GM19035 (cell line): ENCODE results near the gene VIPR2.
"Not testable (repeated sequence)": the region's sequence is repeated elsewhere in the genome, so short reads cannot be mapped to it uniquely, and the experiment has no call there.

Source experiments
- ATAC-seq: cut with Tn5 transposase; IDR thresholded peaks from one replicate; pipeline ENCODE4 v1.9.1; 2021; ENCODE audit not compliant: unreplicated experiment

VIPR2 gene, protein sequence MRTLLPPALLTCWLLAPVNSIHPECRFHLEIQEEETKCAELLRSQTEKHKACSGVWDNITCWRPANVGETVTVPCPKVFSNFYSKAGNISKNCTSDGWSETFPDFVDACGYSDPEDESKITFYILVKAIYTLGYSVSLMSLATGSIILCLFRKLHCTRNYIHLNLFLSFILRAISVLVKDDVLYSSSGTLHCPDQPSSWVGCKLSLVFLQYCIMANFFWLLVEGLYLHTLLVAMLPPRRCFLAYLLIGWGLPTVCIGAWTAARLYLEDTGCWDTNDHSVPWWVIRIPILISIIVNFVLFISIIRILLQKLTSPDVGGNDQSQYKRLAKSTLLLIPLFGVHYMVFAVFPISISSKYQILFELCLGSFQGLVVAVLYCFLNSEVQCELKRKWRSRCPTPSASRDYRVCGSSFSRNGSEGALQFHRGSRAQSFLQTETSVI

DNA sequence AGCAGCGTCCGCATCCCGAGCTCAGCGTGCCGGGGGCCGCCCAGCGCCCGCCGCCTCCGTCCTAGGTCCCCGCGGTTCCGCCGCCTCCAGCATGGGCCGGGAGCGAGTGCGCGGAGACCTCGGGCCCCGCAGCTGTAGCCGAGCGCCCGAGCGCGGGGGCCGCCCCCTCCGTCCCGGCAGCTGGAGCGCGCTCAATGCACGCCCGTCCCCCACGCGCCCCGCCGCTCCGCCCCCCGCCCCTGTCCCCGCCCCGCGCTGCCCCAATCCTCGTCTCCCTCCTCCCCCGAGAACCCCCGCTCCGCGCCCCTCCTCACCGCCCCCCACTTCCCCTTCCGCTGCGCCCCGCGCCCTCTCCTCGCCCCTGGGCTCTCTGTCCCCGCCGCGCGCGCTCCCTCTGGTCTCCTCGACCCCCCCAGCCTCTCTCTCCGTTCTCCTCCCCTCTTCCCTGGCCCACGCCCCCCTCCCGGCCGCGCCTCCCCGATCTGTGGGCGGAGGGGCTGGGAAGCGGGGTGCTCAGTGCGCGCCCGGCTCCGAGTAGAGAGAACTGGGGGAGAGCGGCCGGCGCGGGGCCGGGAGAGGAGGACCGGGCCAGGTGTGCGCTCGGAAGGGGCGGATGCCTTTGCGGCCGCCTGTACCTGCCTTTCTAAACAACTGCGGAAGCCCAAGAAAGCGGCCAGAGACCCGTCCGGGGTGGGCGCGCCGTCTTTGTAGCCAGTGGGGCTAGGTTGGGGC lies at the start of gene VIPR2:
Gene VIPR2, minus strand, starts transcription at position 110 of the 732 bp plus-strand sequence. Its CDS starts 96 bp downstream, at position 14.
- no peak for ATAC-seq

DNA sequence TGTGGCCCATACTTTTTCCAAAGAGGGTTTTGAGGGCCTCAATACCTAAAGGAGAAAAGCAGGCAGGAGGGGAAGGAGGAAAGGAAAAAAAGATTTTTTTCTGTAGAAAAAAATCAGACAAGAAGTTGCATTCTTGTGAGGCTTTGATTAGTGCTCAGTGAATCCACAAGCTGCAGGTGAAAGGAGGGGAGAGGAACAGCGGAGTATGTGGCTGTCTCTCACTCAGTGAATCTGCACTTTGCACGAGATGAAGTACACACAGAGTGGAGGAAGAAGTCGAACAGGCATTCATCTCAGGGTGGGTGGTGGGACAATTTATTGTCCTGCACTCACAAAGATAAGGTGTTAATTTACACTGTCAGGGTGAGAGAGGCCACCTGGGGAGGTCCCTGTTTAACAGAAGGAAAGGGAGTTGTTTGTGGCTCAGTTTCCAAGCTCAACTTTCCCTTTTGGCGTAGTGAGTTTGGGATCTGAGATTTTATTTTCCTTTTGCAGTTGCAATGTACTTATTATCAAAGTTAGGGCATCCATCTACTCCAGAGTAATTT lies 49.0 kb upstream of the VIPR2 start:
- no peak for ATAC-seq

DNA sequence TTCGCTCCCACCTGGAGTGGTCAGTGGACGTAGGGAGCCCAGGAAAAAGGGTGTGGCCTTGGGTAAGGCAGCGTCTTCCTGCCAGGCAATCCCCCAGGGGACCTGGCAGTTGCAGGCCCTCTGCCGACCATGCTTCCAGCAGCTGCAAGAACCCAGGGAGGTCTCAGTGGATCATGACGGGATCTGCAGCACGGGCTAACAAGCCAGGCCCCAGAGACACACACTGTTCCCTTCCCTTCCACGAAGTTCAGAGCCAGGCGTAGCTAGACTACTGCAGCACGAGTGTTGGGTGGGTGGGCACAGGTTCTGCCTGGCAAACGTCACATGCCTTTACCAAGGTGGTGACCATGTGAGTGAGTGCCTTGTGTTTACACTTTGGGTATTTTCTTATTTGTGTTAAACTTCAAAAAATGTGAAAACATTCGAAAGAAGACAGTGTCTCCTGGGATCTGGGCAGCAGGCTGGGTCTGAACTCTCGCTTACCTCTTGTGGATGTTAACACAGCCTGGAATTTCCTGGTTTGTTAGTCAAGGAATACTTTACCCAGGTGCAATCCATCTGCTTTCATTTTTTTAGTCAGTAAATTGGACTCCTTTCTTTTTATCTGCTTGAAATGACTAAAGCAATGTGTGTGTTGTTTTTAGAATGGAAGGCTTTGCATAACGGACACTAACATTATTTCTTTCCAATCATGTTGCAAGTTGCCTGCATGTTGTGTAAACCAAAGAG lies 48.2 kb upstream of the VIPR2 start:
- ATAC-seq = no peak

DNA sequence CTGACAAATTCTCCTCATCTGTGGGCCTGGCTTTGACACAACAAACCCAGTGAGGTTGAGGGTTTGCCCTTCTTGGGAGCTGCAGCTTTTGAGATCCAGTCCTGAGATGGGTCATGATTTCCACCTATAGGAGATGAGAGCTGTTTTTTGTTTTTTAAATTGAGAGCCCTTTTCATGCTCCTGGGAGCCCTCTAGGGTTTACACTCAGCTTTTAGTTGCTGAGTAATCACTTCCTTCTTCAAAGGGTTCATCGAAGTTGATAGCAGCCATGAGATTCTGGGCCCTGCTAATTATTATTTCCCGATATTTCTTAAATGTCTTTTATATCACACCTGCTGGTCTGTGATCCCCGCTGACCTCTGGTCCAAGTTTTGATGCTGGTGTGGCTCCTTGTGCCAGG lies 47.3 kb upstream of the VIPR2 start:
- ATAC-seq = no peak

DNA sequence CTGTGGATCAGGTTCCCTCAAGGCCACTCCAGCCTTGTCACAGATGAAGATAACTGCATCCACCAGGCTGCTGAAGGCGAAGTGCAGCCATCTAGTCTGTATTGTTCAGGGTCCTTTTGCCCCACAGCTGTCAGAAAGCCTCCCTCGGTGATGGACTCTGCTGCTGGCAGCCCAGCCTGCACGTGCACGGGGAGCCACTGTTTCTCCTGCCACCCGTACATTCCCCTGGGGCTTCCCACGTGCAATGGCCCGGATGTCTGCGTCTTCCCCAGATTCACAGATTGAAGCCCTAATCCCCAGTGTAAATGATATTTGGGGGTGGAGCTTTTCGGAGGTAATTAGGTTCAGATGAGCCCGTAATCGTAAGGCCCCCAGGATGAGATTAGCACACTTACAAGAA lies 46.6 kb upstream of the VIPR2 start:
- no peak for ATAC-seq

DNA sequence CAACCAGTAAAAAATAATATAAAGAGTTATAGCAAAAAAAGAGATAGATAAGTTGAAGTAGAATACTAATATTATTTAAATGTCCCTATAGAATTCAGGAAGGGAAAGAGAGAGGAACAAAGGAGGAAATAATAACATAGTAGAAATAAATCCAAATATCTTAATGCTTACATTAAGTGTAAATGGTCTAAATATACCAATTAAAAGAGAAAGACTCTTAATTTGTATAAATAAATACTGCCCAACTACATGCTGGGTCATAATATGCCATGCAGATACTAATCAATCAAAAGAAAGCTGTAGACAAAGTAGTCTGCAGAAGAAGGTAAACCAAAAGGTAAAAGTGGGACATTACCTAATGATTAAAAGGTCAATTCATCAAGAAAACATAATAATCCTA lies 43.3 kb upstream of the VIPR2 start:
- no peak for ATAC-seq

DNA sequence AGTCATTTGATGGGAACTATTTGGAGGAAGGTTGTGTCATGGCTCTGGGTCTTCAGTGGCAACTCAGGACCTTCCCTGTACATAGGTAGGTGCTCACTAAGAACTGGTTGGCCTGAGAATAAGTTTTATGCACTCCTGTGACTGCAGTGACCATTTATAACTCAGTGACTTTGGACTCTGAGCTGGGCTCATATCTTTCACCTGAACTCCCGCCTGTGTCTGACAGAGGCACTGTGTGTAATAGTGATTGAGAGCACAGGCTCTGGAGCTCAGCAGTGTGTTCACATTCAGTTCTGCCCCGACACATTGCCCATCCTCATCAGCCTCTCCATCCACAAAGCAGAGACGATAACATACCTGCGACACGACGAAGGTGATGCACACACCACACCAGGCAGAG lies 34.6 kb upstream of the VIPR2 start:
- ATAC-seq = no peak

DNA sequence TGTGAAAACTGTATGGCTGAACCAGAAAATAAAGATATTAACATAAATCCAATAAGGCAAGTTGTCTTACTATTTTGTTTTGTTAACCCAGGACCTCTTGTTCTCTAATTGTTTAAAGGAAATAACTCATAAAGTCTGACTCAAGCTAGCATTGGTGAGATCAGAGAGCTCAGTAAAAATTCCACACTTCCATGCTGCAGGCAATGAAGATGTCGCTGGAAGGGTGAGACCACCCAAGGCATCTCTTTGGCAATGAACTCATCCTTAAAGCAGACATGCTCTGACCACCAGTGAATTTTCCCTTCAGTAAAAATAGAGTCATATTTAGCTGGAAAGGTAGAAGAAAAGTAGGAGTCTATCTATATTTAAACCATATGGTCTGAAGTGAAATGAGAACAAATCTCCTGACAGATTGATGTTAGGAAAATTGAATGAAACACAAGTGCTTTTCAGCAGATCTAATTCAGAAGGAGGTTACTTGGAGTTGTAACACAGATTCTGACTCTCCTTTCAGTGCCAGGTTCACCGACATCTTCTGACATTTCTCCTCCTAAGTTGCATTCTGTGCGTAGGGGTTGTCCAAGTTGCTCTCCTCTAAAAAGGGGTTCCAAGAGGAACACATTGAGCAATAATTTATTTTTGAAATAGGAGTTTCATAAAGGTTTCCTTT lies 32.8 kb upstream of the VIPR2 start:
- ATAC-seq = no peak

DNA sequence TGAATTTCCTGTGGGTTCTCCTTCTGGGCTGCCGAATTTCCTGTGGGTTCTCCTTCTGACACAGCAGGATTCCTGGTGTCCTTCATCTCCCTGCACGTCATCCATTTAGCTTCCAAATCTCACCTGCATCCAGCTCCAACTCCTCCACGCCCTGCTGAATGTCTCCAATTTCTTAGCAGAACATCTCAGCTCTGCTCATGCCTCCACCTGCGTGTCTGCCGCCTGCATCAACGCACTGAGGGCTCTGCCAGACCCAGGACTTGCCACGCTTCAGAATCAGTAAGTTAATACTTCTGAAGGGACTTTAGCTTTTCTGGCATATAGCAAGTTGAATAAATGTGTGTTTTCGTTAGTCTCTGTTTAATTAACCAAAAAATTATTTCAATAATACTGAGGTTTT lies 31.1 kb upstream of the VIPR2 start:
- ATAC-seq = no peak

GRCh38 chr7:159175100-159175499 lies 30.4 kb upstream of the VIPR2 start:
- not testable (repeated sequence) for ATAC-seq

DNA sequence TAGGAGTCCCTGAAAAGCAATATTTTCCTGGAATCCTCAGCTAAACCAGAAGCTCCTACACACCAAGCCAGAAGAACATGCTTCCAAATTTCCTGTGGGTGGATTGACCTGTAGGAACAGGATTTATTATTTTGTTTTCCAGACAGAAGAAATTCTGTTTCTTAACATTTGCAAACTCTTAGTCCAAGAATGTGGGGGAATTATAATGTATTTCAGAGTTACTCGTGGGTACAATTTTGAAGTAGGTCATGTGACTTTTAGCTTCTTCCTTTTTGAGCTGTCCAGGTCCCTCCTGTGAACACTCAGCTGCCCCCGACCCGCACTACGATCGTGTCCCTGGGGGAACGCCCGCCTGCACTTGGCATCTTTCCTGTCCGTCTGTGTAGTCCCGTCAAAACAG lies 27.7 kb upstream of the VIPR2 start:
- no peak for ATAC-seq

- no peak for ATAC-seq
Measured at GRCh38 chr7:159169391-159169790, 24.7 kb upstream of the VIPR2 start.

DNA sequence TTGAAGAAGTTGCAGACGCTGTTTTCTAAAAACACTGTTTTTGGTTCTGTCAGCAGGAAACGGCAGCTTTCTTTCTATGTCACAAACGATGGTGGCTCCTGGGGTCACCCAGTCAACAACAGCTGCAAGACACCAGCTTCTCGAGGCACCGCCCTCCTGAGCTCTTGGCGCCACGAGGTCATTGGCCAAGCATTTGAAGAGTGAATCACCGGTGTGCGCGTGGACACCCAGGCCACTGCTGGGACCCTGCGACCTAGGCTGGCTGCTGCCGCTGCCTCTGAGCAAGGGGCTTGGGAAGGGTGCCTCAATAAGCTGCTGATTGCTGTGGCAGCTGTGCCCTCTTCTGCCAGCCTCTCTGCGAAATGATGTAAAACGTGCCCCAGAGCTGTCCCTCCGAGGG lies 22.5 kb upstream of the VIPR2 start:
- no peak for ATAC-seq

- no peak for ATAC-seq
Measured at GRCh38 chr7:159166530-159166929, 21.9 kb upstream of the VIPR2 start.

GRCh38 chr7:159165352-159165751 lies 20.7 kb upstream of the VIPR2 start:
- no peak for ATAC-seq

DNA sequence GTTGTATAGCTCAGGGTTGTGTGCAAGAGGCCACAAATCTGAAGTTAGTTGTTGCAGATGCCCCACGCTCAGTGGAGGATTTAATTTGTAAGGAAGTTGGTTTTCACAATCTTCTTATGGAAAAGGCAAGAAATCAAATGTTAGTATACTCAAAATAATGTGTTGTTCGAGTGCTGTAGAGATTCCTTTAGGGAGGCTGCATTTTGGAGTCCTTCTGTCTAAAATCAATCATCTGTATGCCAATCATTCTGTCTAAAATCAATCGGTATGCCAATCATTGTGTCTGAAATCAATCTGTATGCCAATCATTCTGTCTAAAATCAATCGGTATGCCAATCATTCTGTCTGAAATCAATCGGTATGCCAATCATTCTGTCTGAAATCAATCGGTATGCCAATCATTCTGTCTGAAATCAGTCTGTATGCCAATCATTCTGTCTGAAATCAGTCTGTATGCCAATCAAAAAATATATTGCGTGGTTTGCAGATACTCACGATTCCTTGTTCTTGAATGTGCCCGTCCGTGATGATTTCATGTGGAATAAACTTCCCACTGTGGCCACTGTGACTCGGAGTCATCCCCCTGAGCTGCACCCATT lies 19.1 kb upstream of the VIPR2 start:
- ATAC-seq = not testable (repeated sequence)

- not testable (repeated sequence) for ATAC-seq
Measured at GRCh38 chr7:159162050-159162626, 17.5 kb upstream of the VIPR2 start.

DNA sequence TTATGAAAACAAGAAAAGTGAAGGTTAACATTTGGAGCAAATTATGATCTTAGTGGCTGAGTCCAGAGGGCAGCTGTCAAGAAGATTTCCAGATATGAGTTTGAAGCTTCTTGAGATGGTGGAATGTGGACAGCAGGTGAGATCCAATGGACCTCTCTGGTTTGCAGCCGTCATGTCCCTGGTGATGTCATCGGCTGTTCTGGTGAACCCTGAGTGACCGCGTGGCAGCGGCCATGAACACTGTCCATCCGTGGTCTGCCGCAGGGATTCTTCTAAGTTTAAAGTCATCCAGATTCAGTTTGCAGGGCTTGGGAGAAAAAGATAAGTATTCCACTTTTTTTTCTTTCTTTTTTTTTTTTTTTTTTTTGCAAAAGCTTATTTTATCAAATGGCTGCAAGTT lies 15.8 kb upstream of the VIPR2 start:
- ATAC-seq = no peak

- no peak for ATAC-seq
Measured at GRCh38 chr7:159159731-159160130, 15.1 kb upstream of the VIPR2 start.

GRCh38 chr7:159158888-159159405 lies 14.3 kb upstream of the VIPR2 start:
- no peak for ATAC-seq
